Peyer's patch (tissue), 4 donors: ENCODE results near the gene CSRP1.
"Not testable (repeated sequence)": the region's sequence is repeated elsewhere in the genome, so short reads cannot be mapped to it uniquely, and the experiment has no call there.

Experiments
- CTCF ChIP-seq, 6 experiments: fragments of 450-650 bp in 4 of 6; fragments of 200-600 bp in 2 of 6; sonication (generic) in 1 of 6; IDR thresholded peaks; one replicate each; pipeline ENCODE4 v1.5.1; 2017 to 2019; ENCODE audit warnings: antibody characterized with exemption in 6 of 6, mild to moderate bottlenecking in 3 of 6, moderate library complexity in 1 of 6
- POLR2A ChIP-seq, 2 donors: fragments of 450-650 bp; IDR thresholded peaks; one replicate each; pipeline ENCODE4 v1.5.1; 2017; ENCODE audit warnings: antibody characterized with exemption in 2 of 2, mild to moderate bottlenecking in 2 of 2, moderate library complexity in 2 of 2

GRCh38 chr1:201520046-201520575, 13.2 kb upstream of the CSRP1 start:
- TF ChIP-seq CTCF, POLR2A (IDR thresholded peaks at IDR 0.05): not testable (repeated sequence)
